Measurements from ENCODE around the gene STOM. TPM values are rescaled to one million over a fixed set of nuclear protein-coding genes. Genes with fewer than 3 reads are reported as not detected.

Gene STOM
- total RNA-seq, 1 experiment from 2014 or later = 5.5 TPM

GRCh38 chr9:121366611-121367192 lies 3.3 kb downstream of the STOM start:
- no peak overlapping the region for H3K9ac ChIP-seq (ENCODE audit: low read length)
- intact Hi-C loops (cut with micrococcal nuclease) = no loop called here
- no peaks in the 10 kb centered on the region for H3F3A ChIP-seq (ENCODE audit: low read length, unreplicated experiment)
- ChIA-PET CTCF (no interaction called here), POLR2A (ENCODE audit: unreplicated experiment) (no interaction called here)
- no peaks in the 10 kb centered on the region for H3K9me2 ChIP-seq (replicated peaks; ENCODE audit: low read length)
- H3K27me3 ChIP-seq (ENCODE audit: low read length) = no peaks in the 10 kb centered on the region
- no peak overlapping the region for H3K4me2 ChIP-seq (ENCODE audit: low read length)
- no peak overlapping the region for H3K4me3 ChIP-seq (ENCODE audit: low read length)
- peaks cover 14% of the 10 kb centered on the region for H3K4me1 ChIP-seq (ENCODE audit: insufficient read depth, low read length)
- H3K36me3 ChIP-seq (ENCODE audit: low read depth, low read length) = no peaks in the 10 kb centered on the region
- ATAC-seq (no peak), DNase-seq (no peak)
- no peaks in the 10 kb centered on the region for H4K20me1 ChIP-seq (ENCODE audit: low read length)
- TF ChIP-seq EZH2phosphoT487 (IDR thresholded peaks at IDR 0.05; ENCODE audit: borderline replicate concordance, low read length) (no peak), EZH2 (IDR thresholded peaks at IDR 0.05; ENCODE audit: low read length, unreplicated experiment) (no peak), CTCF (conservative IDR thresholded peaks at IDR 0.05; ENCODE audit: low read depth, low read length) (no peak)
- H3K27ac ChIP-seq (ENCODE audit: low read length) = no peak overlapping the region
- BruUV-seq (replicated peaks) = no TSS peak
- no peak overlapping the region for H2AFZ ChIP-seq (ENCODE audit: low read length)
- H3K79me2 ChIP-seq (ENCODE audit: low read length) = no peaks in the 10 kb centered on the region
- H3K9me3 ChIP-seq (ENCODE audit: low read length) = no peaks in the 10 kb centered on the region

GRCh38 chr9:121365564-121365963 lies 4.5 kb downstream of the STOM start:
- intact Hi-C loops (cut with micrococcal nuclease) = no loop called here
- BruUV-seq (replicated peaks) = no TSS peak

More at GRCh38 chr9:121365564-121365963, 4.5 kb downstream of the STOM start:
- Histone ChIP-seq H2AFZ (ENCODE audit: low read length) (no peak overlapping the region), H3K4me3 (ENCODE audit: low read length) (no peak overlapping the region), H3K4me2 (ENCODE audit: low read length) (no peak overlapping the region), H3K9me3 (ENCODE audit: low read length) (no peaks in the 10 kb centered on the region), H3K79me2 (ENCODE audit: low read length) (no peaks in the 10 kb centered on the region), H3K27ac (ENCODE audit: low read length) (no peak overlapping the region), H3K4me1 (ENCODE audit: insufficient read depth, low read length) (peaks cover 16% of the 10 kb centered on the region), H3K36me3 (ENCODE audit: low read depth, low read length) (no peaks in the 10 kb centered on the region), H4K20me1 (ENCODE audit: low read length) (no peaks in the 10 kb centered on the region), H3K9me2 (replicated peaks; ENCODE audit: low read length) (no peaks in the 10 kb centered on the region), H3F3A (ENCODE audit: low read length, unreplicated experiment) (no peaks in the 10 kb centered on the region), H3K27me3 (ENCODE audit: low read length) (no peaks in the 10 kb centered on the region), H3K9ac (ENCODE audit: low read length) (no peak overlapping the region)
- ATAC-seq (no peak), DNase-seq (no peak)
- TF ChIP-seq CTCF (conservative IDR thresholded peaks at IDR 0.05; ENCODE audit: low read depth, low read length) (no peak), EZH2 (IDR thresholded peaks at IDR 0.05; ENCODE audit: low read length, unreplicated experiment) (no peak), EZH2phosphoT487 (IDR thresholded peaks at IDR 0.05; ENCODE audit: borderline replicate concordance, low read length) (no peak)
- ChIA-PET CTCF (no interaction called here), POLR2A (ENCODE audit: unreplicated experiment) (no interaction called here)
